Measurements from ENCODE around the gene TCF7L2.

Gene TCF7L2

DNA sequence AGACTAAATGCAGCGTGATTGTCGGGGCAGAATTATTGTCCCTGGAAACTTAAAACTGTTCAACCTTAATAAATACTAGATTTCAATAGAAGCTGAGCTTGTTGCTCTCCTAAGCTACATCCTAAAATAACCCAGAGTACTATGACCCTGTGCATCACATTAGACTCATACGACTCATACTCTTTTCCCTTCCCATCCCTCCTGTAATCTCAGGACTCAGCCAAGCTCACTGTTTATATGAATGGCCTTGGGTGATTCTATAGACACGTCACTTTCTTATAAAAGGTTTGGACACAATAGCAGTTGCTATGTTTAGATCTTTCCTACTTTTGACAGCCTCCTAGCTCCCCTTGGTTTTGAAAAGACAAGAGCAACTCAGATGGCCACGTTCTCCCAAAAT, 17.2 kb downstream of the TCF7L2 start:
- DNase-seq = no peak

DNA sequence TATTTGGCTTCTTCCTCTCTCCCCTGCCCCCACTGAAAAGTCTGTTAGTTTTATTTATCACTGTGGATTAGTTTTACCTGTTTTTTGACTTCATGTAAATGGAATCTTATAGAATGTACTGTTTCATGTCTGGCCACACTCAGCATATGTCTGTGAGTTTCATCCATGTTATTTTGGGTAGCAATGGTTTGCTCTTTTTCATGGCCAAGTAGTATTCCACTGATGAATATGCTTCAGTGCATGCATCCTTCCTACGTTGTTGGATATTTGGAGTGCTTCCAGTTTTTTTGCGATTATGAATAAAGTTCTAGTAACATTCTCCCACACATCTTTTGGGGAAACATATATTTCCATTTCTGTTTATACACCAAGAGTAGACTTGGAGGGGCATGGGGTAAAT, 19.1 kb downstream of the TCF7L2 start:
- DNase-seq = no peak

DNA sequence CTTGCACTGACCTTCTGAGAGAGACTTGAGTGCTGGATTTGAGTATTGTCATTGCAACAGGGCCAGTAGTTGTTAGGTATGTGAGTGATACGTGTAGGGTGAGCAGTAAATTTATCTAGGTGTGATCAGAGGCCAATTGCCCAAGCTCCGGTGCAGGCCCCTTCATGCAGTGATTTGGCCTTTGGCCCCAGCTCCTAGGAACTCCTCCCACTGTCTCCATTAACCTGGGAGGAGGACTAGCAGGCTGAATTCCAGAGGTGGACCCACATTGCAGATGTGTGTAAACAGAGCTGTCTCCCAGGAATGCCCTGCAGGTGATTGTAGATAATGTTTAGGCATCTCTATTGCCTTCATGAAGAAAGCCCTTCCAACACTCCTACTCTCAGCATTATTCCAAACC, 19.5 kb downstream of the TCF7L2 start:
- no peak for DNase-seq

DNA sequence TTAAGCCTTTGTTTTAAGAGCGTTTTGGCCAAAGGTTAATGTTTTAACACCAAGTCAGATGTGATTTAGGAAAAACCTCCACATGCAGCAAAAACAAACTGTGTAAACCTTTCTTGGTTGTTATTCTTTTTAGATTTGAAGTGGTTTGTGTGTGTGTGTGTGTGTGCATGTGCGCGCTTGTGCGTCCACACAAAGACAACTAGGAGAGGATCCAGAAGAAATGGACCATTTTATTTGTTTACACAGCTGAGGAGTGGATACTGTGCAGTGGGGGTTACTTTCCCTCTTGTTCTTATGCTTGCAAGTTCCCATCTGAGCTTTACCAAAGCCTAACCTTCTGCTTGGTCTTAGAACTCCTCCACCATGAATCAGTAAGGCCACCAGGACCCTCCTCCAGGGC, 20.0 kb downstream of the TCF7L2 start:
- DNase-seq = no peak

DNA sequence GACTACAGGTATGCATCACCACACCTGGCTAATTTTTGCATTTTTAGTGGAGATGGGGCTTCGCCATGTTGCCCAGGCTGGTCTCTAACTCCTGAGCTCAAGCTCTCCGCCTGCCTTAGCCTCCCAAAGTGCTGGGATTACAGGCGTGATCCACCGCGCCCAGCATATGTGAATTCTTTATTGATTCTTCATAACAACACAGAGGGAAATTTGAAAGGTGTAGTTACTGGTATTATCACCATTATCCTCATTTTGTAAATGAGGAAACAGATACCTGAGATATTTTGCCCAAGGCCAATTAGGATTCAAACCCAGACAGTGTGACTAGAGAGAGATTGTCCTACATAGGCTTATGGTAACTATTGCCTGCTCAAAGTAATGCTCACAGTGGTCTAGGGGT, 22.6 kb downstream of the TCF7L2 start:
- DNase-seq = no peak

DNA sequence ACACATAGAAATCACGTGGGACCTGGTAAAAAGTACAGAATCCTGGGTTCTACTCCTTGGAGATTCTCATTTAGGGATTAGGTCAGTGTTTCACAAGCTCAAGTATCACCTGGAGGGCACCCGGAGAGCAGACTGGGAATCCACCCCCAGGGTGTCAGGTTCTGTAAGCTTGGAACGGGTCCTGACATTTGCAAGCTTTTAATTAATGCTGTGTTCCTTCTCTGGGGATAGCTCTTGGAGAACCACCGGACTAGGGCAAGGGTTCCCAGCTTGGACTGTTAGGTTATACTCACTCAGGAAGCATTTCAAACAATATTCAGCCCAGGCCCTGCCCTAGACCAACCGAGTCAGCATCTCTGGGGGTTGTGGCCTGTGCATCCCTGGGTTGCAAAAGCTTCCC, 23.0 kb downstream of the TCF7L2 start:
- DNase-seq = no peak

DNA sequence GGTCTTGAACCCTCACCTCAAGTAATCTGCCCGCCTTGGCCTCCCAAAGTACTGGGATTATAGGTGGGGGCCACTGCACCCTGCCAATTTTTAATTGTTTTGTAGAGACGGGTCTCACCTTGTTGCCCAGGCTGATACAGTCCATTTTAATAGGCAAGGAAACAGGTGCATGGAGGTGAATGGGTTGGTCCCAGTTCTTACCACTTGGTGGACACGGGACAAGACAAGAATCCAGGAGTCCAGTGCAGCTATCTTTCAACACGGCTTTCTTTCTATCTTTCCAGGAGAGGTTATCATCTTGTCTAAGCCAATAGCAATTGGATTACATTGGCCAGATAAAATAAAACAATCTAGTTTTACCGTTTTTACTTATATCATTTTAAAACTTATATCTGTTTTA, 23.8 kb downstream of the TCF7L2 start:
- no peak for DNase-seq

DNA sequence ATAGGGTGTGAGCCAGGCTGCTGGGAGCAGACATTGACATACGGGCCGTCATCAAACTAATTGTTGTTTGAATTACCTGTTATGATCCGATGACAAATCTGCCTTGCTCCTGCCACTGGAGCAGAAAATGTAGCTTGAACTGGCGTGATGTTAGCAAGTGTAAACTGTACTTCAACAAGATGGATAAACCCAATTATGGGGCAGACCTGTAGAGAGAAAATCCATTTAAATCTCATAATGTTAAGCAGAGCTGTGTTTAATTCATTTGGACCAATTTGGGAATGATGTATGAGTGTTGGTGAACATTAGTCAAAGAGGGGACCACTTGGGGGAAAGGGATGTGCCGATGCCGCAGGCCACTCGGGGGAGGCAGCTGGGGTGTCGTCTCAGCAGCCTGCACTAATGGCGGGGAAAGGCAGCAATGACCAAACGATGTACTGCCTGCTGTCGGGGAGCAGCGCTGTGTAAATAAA, 27.4 kb downstream of the TCF7L2 start:
- DNase-seq = no peak

DNA sequence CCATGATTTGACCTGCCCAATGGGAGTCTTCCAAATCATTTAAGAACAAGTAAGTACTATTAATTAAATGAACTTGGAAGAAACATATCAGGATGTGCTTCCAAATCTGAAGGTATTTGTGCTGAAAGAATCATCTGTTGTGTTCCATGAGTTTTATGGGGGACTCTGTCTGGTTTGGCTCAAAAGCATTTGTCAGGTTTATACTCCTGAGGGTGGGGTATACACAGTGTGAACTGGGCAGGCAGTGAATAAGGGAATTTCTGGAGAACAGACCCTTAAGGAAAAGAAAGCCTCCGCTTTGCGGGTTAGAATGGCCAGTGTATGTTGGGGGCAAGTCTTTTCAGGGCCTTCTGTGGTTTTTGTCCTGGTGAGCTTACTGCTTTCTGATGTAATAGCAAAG, 29.9 kb downstream of the TCF7L2 start:
- DNase-seq = no peak

DNA sequence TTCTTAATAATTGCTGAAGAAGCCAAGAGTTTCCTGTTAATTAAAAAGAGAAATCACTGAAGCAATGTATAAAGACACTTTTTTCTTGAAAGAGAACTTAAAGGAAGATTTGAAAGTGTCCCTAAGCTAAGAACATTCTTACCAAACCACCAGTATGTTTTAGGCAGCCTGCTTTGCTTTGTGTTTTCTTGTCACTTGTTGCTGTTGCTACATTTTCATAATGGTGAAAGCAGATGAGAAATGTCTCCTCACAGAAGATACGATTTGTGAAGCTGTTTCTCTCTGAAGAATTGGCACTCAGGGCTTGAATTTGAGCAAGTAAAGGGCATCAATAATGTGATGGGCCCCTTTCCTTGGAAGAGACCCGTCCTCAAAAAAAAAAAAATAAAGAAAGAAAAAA, 30.9 kb downstream of the TCF7L2 start:
- DNase-seq = no peak

DNA sequence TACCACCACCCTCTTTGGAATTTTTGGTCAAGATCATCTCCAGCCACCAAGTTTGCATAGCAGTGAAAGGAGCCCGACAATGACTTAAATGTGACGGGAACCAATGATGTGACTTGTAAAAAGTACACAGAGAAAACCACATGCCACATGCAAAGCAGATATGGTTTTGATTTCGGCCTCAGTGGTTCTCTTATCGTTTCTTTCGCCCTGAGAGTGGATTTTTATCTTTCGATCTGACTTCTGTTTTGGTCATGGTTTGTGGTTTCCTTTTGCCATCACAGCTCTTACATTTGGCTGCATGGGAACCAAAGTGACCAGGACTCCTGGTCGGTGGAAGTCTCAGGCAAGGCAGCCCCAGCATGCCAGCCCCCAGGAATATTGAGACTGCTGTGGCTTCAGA, 31.5 kb downstream of the TCF7L2 start:
- no peak for DNase-seq

DNA sequence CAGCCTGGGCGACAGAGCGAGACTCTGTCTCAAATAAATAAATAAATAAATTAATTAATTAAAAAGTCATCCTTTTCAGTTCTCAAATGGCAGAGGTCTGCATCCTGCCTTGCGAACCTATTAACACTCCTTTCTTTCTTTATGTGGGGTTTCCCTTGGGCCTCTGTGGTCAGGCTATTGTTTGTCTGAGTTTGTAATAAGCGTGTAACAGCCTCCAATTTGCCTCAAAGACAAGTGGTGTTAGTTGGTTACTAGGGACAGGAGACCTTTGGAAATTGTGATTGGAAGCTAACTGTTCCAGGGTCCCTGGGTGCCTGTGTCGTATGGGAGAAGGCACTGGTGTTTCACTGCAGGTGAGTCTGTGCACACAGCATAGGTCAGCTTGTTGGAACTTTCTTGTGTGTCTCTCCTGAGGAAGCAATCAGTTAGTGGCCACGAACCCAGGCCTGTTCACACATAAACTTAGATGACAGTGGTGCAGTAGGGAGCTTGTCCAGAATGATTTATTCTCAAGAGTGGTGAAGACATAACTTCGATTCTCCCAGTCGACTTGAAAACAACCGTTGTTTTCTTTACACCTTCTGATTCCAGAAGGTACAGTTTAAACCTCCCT, 33.5 kb downstream of the TCF7L2 start:
- no peak for DNase-seq

DNA sequence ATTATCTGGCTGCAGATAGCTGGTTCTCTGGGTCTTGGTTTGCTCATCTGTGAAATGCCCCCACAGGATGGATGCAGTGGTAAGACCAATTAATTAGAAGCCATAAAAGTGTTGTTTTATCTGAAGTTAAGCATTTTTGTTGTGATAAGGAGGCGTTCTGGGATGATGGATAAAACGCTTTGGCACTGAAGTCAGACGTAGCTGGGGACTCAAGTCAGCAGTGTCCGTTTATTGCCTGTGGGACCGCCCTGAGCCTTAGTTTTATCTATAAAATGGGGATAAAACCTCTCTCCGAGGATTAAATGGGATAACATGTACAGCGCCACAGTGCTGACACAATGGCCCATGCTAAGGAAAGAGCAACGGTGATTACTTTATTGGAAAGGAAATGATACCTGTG, 34.7 kb downstream of the TCF7L2 start:
- DNase-seq = no peak

DNA sequence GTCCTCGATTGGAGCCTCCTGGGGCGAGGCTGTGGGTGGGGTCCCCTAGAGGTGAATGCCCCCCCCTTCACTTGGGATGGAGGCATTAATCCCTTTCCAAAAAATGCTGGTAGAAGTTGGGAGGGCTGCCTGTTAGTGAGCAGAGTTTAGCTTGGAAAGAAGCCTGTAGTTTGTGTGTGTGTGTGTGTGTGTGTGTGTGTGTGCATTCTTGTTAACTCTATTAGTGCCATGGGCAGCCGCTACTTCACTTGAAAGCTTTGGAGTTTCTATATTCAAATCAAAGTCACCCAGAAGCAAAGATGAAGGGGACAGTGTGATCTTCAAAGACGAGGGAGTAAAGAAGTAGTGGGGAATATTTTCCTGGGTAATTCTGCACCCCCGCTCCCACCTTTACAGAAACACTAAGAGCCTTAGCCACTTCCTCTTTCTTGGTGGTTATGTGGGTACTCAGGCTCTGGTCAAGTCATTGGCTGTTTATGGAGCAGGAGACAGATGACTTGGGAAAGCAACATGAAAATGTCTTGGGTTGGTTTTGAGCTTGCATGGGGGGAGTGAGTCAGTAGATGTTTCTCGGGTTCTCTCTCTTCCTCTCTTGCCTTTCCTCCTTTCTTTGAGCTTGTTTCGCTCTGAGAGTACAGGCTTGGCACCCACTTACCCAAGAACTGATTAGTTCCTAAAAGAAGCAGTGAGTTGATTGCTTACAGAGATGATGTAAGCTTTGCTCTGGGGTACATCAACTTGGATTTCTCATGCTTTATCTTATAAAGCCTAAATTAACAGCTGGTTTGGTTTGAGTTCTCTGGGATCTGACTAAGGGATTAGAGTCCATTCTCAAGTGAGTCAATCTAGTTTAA, 35.9 kb downstream of the TCF7L2 start:
- no peak for DNase-seq

DNA sequence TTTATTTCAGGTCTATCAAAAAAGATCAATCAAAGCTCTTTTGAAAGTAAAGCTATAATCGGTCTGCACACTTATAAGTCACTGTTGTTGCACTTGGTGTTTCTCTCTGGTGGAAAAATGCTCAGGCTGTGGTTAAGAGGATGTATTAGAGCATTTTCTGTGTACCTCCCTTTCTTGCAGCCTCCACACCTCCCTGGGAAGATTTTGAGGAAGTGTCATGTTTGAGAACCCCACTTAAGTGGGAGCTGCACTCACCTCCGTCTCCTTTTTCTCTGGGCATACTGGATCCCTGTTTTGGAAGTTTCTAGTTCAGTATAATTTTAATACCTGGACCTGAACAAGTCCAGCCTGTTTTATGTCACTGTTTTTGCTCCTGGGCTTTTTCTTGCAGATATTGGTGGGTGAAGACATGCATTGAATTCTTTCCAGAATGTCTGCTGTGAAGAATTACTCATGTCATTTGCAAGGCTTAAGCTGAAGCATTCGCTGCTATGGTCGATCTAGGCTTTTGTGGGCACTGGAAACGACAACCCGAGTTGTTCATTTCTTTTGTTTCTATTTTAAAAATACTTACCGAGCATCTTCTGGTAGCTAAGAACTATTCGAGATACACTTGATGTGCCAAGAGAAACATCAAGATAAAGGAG, 36.6 kb downstream of the TCF7L2 start:
- no peak for DNase-seq

DNA sequence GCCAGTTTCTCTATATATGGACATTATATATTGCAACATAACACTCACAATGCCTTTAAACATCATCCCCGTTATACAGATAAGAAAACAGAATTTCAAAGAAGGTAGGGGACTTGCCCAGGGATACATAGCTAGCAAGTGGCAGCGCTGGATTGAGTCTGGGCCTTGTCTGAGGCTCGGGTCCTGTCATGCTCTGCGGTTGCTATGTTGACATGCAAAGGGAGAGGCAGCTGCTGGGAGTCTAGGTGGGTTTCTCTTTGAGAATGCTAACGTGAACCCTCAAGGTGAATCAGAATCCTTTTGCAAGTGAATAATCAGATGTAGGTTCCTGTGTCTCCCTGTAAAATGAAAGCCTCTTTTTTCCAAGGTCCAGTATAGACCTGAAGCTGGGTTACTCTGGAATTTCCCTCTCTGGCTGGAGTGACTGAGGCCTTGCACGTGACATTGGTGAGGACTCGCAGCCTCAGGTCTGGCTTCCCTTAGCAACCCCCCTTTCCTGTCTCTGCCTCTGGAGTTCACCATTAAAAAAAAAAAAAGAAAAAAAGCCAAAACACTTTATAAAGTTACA, 38.9 kb downstream of the TCF7L2 start:
- no peak for DNase-seq

DNA sequence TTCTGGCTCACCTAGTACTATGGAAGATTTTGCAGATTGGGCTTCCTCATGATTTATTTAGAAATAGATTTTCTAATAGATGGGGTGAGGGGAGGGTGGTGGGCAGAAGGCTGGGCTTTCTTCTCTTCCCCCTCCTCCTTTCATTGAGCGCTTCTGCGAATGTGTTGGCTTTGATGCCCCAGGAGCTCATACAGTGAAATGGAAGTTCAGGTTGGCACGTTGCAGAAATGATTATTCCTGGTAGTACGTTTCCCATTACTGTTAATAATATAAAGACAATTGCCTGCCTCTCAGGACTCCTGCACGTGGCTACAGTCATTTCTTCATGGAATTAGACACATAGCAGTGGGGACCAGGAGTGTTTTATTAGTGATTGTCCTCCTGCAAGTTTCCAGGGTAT, 39.8 kb downstream of the TCF7L2 start:
- no peak for DNase-seq

DNA sequence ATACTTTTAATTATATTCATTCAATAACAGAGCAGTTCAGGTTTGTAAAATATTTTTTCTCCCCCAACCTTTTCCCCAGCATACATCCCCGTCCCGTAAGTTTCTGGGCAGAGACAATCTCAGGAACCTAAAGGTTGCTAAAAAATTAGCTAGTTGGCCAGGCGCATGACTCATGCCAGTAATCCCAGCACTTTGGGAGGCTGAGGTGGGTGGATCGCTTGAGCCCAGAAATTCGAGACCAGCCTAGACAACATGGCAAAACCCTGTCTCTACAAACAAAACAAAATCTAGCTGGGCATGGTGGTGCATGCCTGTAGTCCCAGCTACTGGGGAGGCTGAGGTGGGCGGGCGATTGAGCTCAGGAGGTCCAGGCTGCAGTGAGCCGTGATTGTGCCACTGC, 40.2 kb downstream of the TCF7L2 start:
- no peak for DNase-seq

DNA sequence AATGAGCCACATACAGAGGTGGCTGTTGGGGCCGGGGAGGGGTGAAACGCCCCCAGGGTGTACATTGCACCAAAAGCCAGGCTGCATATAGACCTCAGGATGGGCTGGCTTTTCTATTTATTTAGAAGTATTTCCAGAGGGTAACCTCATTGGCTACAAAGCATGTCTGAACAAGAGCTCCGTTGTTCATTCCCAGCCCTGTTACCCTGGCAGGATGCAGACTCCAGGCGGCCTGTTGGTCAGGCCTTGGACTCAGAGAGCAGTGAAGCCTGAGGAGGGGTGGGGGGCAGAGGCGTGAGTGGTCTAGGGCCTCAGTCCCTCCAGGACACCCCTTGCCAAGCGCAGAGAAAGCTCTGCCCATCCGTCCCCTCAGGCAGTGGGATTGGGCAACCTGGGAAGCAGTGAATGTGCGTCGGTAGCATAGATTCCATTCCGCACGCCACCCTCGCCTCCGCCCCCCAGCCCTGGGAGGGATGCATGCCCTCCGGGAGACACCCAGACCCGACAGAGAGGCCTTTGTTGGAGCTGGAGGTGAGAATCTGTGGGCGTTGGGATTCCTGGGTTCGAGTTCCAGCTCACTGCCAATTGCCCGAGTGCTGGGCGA, 41.9 kb downstream of the TCF7L2 start:
- DNase-seq = no peak

DNA sequence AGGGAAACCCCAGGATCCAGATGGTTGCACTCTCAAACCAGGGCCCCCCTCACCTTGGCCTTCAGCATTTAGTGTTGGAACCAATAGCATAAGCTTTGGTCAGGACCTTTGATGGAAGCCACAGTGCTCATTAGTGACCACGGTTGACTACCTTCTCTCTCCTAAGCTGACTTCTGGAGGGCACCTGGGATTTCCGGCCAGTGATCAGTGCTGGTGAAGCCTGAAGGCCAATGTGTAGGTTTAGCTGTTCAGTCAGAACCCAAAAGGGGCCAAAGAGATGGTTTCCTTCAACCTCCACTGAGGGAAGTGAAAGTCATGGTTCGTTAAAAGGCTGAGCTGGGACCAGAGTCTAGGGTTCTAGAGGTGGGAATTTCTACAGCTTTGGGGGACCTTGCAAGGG, 46.4 kb downstream of the TCF7L2 start:
- DNase-seq = no peak

DNA sequence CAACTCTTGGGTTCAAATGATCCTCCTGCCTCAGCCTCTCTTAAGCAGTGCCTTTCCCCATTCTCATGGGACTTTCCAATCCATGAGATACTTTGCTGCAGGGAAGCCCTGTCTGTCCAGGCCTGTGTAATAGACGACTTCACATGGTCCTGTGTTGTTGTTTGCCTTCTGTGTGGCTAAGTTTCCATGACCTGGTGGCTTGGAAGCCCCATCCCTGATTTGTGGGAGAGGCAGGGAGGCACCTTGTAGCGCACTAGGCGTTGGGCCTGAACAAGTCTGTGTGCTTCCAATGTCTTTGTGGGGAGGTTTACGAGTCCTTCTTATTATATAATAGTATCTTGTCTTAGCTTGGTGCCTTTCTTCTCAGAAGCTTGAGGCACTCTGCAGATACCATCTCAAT, 49.1 kb downstream of the TCF7L2 start:
- no peak for DNase-seq

DNA sequence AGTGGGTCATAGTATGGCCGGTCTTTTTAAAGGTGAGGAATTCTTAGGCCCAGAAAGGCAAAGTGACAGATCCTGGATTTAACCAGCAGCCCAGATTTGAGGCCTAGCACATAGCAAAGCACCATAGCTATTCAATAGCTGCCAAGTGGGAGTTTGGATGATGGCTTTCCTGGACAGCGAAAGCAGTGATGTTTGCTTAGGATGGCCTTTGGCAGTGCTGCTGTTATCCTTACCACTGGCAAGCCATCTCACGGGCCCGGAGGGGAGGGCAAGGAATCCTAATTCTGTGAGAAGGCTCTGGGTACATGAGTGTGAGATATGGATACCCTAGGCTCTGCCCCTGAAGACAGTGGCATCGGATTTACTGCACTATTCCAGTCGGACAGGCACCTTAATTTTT, 50.4 kb downstream of the TCF7L2 start:
- DNase-seq = no peak

DNA sequence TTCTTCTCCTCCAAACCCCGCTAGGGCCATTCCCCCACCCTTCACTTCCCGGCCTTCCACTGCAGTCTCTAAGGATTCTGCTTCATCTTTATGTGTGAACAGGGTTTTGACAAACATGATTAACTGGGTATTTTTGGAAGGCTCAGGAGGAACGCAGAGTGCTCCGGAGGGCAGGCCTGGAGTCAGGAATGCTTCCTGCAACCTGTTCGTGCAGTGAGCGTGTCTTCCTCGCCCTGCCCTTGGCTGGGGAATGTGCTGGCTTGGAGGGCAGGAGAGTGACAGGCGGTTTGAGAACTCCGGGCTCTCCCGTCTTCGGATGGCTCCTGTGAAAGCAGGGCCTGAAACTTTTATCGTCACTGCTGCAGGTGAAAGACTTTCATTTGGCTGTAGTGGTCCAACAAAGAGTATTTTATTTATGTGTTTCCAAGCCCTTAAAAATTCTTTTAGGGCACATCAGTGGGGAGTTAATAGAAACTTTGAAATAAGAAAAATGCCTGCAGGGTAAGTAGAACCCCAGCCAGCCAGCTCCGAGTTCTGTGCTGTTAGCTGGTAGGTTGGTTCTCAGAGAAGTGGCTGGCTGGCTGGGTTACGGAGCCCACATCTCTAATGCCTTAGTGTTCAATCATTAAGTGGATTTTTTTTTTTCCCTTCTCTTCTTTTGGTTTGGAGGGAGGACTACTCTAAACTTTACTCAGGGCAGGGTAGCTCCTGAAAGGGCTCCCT, 51.0 kb downstream of the TCF7L2 start:
- no peak for DNase-seq

Measured in SHP77 (cell line).